GM18507 (cell line): ENCODE results near the gene CNTN4.
"Not testable (repeated sequence)": the region's sequence is repeated elsewhere in the genome, so short reads cannot be mapped to it uniquely, and the experiment has no call there.

Source experiments
- DNase-seq: peaks from one replicate; pipeline ENCODE4 v3.0.0; 2011; ENCODE audit warnings: low read depth; ENCODE audit not compliant: insufficient read length; ENCODE audit errors: extremely low spot score
- FAIRE-seq: peaks from 2 replicates; lab custom pipeline; 2011; peaks lifted over from hg19 to GRCh38; lab: Jason Lieb, UNC

CNTN4 gene

DNA sequence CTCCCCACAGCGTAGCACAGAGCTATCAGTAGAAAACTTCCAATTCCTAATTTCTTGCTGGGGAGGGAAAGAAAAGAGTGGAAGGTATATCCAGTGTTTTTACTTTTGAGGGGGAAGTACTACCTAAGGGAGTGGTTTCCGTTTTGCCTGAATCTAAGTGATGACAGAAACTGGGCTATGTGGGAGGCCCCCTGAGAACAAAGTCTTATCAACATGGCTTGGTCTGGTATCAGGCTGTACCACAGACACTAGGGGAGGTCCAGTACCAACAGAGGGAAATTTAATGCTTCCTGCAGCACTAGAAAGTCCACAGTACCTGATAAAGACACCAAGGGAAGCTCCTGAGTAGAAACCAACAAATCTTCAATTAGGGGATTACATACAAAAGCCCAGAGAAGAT lies 812.3 kb downstream of the CNTN4 start:
- DNase-seq = no peak
- FAIRE-seq = no peak

DNA sequence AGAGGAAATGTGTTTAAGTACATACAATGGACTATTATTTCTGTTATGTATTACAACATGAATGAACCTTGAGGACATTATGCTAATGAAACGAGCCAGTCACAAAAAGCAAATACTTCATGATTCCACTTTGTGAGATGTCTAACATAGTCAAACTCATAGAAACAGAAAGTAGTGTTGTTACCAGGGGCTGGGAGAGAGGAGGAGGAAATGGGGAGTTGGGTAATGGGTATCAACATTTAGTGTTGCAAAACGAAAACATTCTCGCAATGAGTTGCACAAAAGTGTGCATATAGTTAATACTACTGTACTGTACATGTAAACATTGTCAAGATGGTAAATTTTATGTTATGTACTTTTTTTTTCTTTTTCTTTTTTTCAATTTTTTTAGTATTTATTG lies 817.2 kb downstream of the CNTN4 start:
- no peak for FAIRE-seq
- no peak for DNase-seq

DNA sequence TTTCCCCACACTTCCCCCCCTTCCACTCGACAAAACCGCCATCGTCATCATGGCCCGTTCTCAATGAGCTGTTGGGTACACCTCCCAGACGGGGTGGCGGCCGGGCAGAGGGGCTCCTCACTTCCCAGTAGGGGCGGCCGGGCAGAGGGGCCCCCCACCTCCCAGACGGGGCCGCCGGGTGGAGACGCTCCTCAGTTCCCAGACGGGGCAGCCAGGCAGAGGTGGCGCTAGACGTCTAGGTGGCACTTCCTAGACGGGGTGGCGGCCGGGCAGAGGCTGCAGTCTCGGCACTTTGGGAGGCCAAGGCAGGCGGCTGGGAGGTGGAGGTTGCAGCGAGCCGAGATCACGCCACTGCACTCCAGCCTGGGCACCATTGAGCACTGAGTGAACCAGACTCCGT lies 818.0 kb downstream of the CNTN4 start:
- not testable (repeated sequence) for FAIRE-seq, DNase-seq

DNA sequence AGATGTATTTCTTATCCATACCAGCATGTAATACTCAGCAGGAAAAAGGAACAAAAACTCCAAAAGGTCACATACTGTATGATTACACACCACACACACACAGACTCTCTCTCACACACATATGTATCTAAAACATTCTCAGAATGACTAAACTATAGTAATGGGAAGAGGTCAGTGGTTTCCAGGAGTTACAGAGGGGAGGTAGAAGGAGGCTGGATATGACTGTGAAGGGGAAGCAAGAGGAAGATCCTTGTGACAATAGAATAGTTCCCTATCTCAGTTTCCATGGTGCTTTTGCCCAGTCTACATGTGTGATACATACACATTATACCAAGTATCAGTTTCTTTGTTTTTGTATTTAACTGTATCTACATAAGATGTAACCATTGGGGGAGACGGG lies 821.4 kb downstream of the CNTN4 start:
- FAIRE-seq = no peak
- no peak for DNase-seq

DNA sequence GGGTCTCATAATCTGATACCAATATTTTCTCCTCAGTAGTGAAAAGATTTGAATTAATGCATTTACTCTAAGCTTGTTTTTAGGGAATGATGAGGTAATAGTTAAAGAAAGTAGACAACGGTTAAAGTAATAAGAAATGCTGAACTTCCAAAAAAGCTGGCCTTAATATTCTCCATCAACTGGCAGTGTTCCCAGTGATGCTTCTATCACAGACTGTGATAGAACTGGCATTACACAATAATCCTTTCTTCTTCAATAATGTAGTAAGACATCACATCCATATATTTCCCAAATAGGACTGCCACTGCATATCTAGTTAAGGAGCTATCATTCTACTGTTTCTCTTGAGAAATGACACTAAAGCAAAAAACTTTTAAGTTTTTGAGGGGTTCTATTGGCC lies 822.8 kb downstream of the CNTN4 start:
- no peak for DNase-seq
- FAIRE-seq = no peak

DNA sequence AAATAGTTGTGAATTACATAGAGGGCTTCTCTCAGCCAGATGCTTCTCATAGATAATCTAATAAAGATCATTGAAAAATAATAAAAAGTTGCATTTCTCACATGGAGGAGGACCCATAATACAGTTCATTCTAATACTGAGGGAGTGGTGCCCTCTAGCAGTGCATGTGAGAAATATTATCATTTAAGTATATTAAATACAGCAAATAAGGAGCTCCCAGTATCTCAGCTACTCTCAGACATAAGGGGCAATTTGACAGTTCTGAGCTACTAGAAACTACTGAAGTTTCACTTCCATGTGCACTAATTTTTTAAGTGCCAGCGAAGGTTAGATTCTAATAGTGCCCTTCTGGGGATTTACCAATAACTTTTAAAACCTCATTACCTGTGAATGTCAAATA lies 823.2 kb downstream of the CNTN4 start:
- FAIRE-seq = peak; percentile 12
- no peak for DNase-seq

DNA sequence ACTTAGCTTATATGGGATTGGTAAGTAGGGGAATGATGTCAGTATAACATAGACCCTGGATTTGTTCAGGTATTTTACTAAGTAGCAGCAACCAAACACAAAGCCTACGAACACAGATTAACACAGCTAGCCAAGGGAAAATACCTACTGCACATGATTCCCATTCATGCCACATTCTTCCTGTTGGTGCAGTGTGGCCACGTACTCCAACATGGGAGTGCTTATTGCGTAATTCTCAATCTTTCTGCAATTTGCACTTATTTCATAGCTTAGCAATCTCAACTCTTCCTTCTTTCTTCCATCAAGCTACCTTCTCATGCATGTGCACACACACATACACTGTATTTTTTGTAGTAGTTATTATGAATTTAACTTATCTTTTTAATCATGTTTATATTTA lies 824.7 kb downstream of the CNTN4 start:
- no peak for FAIRE-seq

DNA sequence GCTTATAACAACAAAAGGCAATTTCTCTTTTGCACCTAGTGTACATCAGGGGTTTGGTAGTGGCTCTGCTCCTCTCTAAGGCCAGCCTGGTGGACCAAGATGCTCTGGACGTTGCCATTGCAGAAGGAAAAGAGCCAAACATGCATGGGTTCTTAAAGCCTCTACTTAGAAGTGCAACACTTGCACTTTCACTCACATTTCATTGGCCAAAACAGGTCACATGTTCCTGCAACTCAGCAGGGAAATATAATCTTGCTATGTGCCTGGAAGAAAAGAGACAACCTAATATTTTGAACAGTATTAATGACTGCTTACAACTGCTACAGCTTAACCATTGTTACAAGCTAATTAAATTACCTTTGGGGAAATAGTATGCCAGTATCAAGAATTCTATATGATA lies 828.6 kb downstream of the CNTN4 start:
- DNase-seq = no peak
- FAIRE-seq = no peak

More for the DNA sequence above, 824.7 kb downstream of the CNTN4 start:
- DNase-seq = no peak

DNA sequence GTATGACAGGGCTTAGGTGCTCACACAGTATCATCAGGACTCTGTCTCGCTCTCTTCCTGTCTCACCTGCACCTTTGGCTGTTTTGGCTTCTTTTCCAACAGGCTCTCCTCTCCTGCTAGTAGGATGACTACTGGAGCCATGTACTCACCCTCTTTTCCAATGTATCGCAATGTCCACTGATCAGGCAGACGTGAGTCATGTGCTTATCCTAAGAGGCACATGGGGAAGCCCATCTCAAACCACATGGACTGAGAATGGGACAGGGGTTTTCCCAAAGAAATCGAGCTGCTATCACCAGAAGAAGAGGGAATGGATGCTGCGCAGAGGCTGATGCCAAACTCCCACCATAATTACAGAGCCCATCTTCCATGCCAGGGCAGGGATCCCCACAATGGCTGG lies 830.9 kb downstream of the CNTN4 start:
- DNase-seq = no peak
- FAIRE-seq = no peak

DNA sequence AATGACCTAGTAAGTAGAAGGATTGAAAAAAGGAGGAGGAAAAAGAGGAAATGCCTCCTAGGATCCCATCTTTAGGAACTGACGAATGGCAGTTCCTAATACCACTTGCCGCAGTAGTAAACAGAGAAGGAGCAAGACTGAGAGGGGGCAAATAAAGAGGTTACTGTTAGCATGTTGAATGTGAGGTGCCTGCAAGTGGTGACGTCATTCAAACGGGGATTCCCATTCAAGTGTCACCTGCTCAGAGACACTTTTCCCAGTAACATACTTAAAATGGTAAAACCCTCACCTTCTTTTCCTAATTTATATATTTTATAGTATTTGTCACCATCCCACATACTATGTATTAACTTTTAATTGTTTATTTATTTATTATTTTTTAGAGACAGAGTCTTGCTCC lies 832.6 kb downstream of the CNTN4 start:
- no peak for FAIRE-seq
- DNase-seq = no peak

DNA sequence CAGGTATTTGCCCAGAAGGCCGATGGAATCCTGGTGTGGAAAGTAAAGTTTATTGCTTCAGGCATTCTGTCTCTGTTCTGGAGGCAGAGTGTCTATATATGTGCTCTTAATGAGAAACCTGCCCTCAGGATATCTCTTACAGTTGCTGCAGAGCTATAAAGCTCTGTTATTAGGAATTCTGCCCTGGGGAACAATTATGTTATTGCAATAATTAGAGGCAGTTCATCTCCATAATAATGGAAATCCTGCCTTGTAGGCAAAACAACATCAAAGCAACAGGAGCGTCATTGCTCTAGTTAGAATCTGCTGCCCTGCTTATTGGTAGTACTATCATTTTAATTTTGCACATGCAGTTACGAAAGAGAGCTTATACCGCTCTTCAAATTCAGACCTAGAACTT lies 835.9 kb downstream of the CNTN4 start:
- FAIRE-seq (no peak), DNase-seq (no peak)

DNA sequence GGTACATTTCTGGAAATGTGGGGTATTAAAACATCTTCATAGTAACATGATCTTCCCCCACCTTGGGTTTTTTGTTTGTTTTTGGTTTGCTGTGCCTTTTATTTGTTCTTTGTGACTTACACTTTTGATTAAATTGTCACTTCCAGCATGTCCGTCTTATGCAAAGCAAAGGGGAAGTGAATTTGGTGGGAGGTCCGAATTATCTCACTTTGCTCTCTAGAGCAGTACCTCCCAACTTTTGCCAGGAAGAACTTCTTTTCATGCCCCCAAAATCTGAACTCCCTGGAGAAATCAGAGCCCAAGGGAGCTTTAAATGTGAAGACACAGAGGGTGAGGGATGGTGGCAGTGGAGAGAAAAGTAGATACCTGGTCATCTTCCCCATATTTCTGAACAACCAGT lies 838.4 kb downstream of the CNTN4 start:
- FAIRE-seq (no peak), DNase-seq (no peak)

DNA sequence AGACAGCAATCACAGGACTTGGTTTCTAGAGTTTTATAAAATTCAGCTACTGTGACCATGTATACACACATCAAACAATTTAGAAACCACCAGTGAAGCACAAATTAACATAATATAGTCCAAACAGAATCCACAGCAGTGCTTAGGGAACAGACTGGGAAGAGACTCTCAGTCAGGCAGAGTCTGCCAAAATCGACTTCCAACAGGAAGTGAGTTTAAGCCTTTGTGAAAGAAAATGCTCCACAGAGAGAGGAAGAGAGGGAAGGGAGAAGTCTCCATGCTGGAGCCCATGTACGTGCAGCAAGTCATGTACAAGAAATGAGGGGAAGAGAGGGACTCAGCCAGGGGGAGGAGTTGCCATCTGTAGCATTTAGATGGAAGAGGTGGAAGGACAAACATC lies 838.9 kb downstream of the CNTN4 start:
- no peak for FAIRE-seq
- DNase-seq = no peak

DNA sequence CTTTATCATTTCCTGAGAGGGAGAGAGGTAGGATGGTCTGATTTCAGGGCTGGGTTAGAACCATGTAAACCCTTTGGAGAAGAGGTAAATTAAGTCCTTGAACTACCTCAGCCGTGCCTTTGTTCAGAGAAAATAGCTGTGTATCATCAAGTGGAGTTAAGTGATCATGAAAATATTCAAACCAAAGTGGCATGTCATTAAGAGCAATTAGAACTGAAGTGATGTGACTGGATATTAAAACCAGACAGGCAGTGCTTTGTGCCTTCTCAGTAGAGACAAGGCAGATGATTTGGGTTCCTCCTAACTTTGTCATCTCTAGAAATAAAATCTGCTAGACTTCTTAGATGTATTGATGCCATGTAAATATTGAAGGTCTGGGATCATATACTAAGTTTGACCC lies 840.0 kb downstream of the CNTN4 start:
- FAIRE-seq = no peak

DNA sequence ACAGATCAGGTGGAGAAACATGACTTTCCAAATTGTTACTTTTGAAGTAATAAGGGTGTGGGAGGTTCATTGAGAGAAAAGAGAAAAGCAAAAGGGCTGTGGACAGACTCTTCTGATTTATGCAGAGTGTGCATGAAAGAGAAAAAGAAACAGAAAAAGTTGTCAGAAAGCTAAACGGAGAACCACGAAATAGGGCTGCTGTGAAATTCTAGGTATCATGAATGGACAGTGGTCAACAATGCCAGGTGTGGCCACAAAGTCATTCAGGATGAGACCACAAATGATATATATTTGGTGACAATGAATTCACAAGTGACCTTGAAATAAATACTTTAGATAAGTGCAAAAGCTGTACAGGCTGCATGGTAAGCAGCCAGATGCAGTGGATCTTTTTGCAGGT lies 841.4 kb downstream of the CNTN4 start:
- DNase-seq (no peak), FAIRE-seq (no peak)

More for the DNA sequence above, 840.0 kb downstream of the CNTN4 start:
- no peak for DNase-seq

DNA sequence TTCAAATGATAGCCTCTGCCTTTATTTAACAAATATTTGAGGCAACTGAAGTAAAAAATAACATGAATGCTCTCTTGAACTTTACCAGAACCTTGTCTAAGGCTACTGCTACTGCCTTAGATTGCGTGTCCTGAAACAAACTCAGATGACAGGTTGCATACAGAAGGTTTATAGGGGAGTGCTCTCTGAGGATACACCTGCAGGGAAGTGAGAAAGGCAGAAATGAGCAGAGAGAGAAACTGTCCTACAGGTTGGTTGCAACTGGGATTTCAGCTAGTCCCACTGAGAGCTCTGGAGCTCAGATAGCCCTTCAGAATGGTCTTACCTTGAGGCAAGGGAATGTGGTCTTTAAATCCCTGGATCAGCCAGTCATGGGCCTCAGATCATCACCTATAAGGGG lies 846.0 kb downstream of the CNTN4 start:
- DNase-seq (no peak), FAIRE-seq (peak; percentile 65)

DNA sequence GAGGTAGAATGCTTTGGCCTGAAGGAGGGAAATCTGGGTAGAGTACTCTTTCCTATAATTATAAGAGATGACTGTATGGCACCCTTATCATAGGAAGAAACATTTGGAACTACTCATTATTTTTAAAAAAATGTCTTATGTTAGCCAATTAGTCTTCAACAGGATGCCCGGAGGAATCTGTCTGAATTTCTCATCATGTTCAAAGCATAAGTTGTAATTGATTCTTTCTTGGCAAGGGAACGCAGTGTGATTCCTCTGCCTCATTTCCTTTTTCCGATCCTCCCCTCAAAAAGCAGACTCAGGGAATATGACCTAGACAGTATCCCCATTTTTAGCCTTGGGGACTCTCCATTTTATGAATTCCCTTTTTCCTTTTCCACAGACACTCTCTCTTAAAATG lies 846.5 kb downstream of the CNTN4 start:
- DNase-seq (no peak), FAIRE-seq (no peak)

DNA sequence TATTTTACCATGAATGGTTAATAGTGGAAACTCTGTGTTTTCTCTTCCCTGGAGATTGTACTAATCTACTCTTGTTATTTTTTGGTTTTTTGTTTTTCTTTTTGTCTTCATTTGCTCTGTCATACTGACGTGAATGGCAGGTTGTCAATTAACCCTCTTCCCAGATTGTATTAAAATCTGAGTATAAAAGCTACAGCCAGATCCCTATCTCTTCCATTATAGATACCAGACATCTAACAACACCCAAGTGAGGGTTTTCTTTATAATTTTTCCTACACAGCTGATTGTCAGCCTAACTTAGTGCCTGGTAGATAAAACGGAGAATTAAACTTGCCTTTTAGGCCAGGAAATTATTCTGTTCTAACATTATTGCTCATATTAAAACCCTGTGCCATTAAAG lies 848.9 kb downstream of the CNTN4 start:
- FAIRE-seq (no peak), DNase-seq (no peak)

DNA sequence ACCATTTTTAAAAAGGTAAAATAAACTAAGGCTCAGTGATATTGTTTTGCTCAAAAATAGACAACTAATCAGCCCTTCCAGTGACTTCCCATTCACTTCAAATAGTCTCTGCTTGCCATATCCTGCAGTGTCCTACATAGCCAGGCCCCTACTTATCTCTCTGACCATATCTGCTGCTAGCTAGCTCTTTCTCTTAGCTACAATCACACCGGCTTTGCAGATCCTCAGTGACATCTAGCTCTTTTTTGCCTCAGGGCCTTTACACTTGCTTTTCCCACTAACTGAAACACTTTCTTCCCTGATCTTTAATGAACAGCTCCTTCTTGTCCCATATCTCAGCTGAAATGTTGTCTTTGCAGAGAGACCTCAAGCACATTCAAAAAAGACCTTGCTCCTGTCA lies 850.2 kb downstream of the CNTN4 start:
- DNase-seq (no peak), FAIRE-seq (no peak)

DNA sequence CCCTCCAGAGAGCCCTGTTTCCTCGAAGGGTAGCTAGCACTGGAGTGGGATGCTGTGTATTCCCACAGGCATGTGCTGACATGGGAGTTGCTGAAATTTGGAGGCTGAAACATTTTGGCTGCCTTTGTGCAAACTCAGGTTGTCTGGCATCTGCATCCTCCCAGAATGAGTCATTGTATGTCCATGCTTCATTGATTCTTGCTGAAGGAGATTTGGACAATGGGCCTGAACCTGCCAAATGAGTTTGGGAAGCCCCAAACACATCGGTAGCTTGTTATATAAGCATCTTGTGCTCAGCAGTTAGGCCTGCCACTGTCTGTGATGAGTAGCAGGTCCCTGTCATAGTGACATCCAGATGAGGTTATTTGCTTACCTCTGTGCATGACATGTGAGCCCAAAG lies 851.5 kb downstream of the CNTN4 start:
- FAIRE-seq (no peak), DNase-seq (no peak)

DNA sequence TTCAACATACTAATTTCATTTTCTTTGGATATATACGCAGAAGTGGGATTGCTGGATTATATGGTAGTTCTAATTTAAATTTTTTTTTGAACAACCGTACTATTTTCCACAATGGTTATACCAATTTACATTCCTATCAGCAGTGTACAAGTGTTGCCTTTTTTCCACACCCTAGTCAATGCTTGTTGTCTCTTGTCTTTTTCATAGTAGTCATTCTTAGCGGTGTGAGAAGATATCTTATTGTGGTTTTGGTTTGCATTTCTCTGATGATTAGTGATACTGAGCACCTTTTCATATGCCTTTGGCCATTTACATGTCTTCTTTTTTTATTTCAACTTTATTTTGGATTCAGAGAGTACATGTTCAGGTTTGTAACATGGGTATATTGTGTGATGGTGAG lies 858.4 kb downstream of the CNTN4 start:
- no peak for DNase-seq
- FAIRE-seq = no peak

DNA sequence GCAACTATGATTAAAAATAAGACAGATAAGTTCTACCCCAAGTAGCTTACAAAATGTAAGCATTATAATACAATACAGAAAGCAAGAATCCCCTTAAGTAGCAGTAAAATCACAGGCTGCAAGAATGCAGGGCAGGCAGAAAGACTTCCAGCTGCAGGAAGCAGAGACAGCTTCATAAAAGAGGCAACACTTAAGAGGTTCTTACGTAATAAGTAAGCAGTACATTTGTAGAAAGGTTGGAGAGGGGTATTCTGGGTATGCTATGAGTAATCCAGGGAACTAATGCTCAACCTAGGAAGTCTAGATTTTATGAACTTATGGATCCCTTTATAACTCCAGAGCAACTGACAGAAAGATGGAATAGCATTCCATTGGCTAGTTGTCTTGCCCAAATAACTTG lies 859.9 kb downstream of the CNTN4 start:
- DNase-seq (no peak), FAIRE-seq (no peak)

DNA sequence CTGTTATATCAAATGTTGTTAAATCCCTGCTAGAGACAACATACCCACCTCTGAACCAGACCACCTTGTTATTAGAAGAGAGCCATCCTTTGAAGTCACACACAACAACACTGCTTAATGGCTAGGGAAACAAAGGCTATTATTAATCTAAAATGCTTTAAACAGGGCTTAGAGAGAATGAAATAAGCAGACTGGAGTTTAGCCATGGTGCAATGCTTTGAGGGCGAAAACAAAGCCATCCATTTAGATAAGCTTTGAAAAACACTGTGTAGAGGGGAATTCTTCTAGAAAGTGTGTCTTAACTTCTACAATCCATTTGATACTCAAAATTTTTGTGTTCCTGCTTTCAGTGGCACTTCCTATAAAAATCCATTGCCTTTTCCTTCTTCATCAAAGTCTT lies 862.9 kb downstream of the CNTN4 start:
- no peak for DNase-seq
- no peak for FAIRE-seq
